MM.1S (cell line): ENCODE results near the gene MYLK2.

Experiments
- EZH2 ChIP-seq: fragments of 300-600 bp; sonication (generic); optimal IDR thresholded peaks from 2 replicates; pipeline ENCODE3; 2017; ENCODE audit warnings: low read depth, mild to moderate bottlenecking, antibody characterized with exemption, low read length, mixed read lengths
- EZH2phosphoT487 ChIP-seq: fragments of 300-600 bp; sonication (generic); IDR thresholded peaks from 2 replicates; pipeline ENCODE4 v1.6.1; 2018; ENCODE audit warnings: antibody characterized with exemption, low read length
- TF ChIP-seq, protein P1 (sequence below): fragments of 300-600 bp; sonication (generic); IDR thresholded peaks from 2 replicates; pipeline ENCODE4 v1.5.1; 2016; ENCODE audit warnings: antibody characterized with exemption, low read length, mixed read lengths

GRCh38 chr20:31820228-31820627, 1.1 kb downstream of the MYLK2 start:
- TF ChIP-seq, protein P1, sequence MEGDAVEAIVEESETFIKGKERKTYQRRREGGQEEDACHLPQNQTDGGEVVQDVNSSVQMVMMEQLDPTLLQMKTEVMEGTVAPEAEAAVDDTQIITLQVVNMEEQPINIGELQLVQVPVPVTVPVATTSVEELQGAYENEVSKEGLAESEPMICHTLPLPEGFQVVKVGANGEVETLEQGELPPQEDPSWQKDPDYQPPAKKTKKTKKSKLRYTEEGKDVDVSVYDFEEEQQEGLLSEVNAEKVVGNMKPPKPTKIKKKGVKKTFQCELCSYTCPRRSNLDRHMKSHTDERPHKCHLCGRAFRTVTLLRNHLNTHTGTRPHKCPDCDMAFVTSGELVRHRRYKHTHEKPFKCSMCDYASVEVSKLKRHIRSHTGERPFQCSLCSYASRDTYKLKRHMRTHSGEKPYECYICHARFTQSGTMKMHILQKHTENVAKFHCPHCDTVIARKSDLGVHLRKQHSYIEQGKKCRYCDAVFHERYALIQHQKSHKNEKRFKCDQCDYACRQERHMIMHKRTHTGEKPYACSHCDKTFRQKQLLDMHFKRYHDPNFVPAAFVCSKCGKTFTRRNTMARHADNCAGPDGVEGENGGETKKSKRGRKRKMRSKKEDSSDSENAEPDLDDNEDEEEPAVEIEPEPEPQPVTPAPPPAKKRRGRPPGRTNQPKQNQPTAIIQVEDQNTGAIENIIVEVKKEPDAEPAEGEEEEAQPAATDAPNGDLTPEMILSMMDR: no peak
- no peak for TF ChIP-seq EZH2
- TF ChIP-seq EZH2phosphoT487: no peak
